ENCODE measurements around the gene POLD1. TPM values are rescaled to one million over a fixed set of nuclear protein-coding genes. Genes with fewer than 3 reads are reported as not detected.
A peak's percentile ranks its signal among the peaks of the same experiment; 100 is the strongest.
"Not testable (repeated sequence)": the region's sequence is repeated elsewhere in the genome, so short reads cannot be mapped to it uniquely, and the experiment has no call there.

POLD1 gene
- 28.0 TPM for polyA plus RNA-seq (ENCODE audit: insufficient read length)
- long read RNA-seq, donor 1, partial matches to known transcripts: 0 of 6 reads
- long read RNA-seq, donor 1, other reads (novel, unspliced or antisense): 0 of 6 reads
- long read RNA-seq, donor 2, partial matches to known transcripts: 0 of 4 reads
- long read RNA-seq, donor 2, other reads (novel, unspliced or antisense): 0 of 4 reads
- long read RNA-seq, donor 3, partial matches to known transcripts: 0 of 2 reads
- long read RNA-seq, donor 3, other reads (novel, unspliced or antisense): 0 of 2 reads
- long read RNA-seq, donor 4, partial matches to known transcripts: 0 of 1 reads
- long read RNA-seq, donor 4, other reads (novel, unspliced or antisense): 0 of 1 reads
- long read RNA-seq, donor 5, partial matches to known transcripts: 0 of 9 reads
- long read RNA-seq, donor 5, other reads (novel, unspliced or antisense): 0 of 9 reads
- long read RNA-seq, donor 6, transcript POLD1-209 (4 exons, 737 nt): major isoform, 5 of 9 reads
- long read RNA-seq, donor 6, partial matches to known transcripts: 0 of 9 reads
- long read RNA-seq, donor 6, other reads (novel, unspliced or antisense): 0 of 9 reads
- long read RNA-seq, donor 7, partial matches to known transcripts: 0 of 4 reads
- long read RNA-seq, donor 7, other reads (novel, unspliced or antisense): 0 of 4 reads
- long read RNA-seq, donor 8, partial matches to known transcripts: 0 of 1 reads
- long read RNA-seq, donor 8, other reads (novel, unspliced or antisense): 0 of 1 reads

- peak; percentile 95 for DNase-seq
These were observed at the start of gene POLD1 for GRCh38 chr19:50383852-50384684. Gene POLD1 (plus strand): TSS chr19:50384347. CDS start chr19:50398852, 14,505 bp downstream.

- DNase-seq: no peak
These were observed 49.3 kb upstream of the POLD1 start for GRCh38 chr19:50334741-50335421.

GRCh38 chr19:50337031-50337430 lies 47.1 kb upstream of the POLD1 start:
- DNase-seq: not testable (repeated sequence)

- no peak for DNase-seq
These were observed 43.8 kb upstream of the POLD1 start for GRCh38 chr19:50340331-50340730.

- DNase-seq: no peak
These were observed 43.0 kb upstream of the POLD1 start for GRCh38 chr19:50341091-50341564.

- no peak for DNase-seq
These were observed 39.4 kb upstream of the POLD1 start for GRCh38 chr19:50344661-50345318.

- not testable (repeated sequence) for DNase-seq
These were observed 37.0 kb upstream of the POLD1 start for GRCh38 chr19:50347089-50347581.

- DNase-seq: no peak
These were observed 34.7 kb upstream of the POLD1 start for GRCh38 chr19:50349277-50350057.

- DNase-seq: no peak
These were observed 31.9 kb upstream of the POLD1 start for GRCh38 chr19:50352242-50352641.

- DNase-seq: not testable (repeated sequence)
These were observed 30.7 kb upstream of the POLD1 start for GRCh38 chr19:50353487-50353880.

- no peak for DNase-seq
These were observed 27.4 kb upstream of the POLD1 start for GRCh38 chr19:50356691-50357177.

GRCh38 chr19:50357178-50358100 lies 26.7 kb upstream of the POLD1 start:
- DNase-seq: peak; percentile 70

GRCh38 chr19:50358483-50359327 lies 25.4 kb upstream of the POLD1 start:
- peak; percentile 62 for DNase-seq

GRCh38 chr19:50359328-50359818 lies 24.8 kb upstream of the POLD1 start:
- no peak for DNase-seq

- no peak for DNase-seq
These were observed 22.7 kb upstream of the POLD1 start for GRCh38 chr19:50361290-50362029.

- DNase-seq: no peak
These were observed 22.1 kb upstream of the POLD1 start for GRCh38 chr19:50362030-50362412.

Data from left kidney (tissue), 8 donors.